ENCODE results near the gene PEA15. TPM values are rescaled to one million over a fixed set of nuclear protein-coding genes. Genes with fewer than 3 reads are reported as not detected.

PEA15 gene
- total and polyA plus RNA-seq, 2 of the 8 experiments (the other 6 are each of a cell fraction or from before 2014, with no cell fraction given) = 71.3 to 75.1 TPM

- H3K9ac ChIP-seq (replicated peaks in 1 of 4; ENCODE audit: extremely low read depth in 1 of 4, low read depth in 3 of 4, low read length in 3 of 4) = peak overlapping the region in 2 of 4 experiments; percentile 27 to 33; a peak in 1 of 7 replicates
- no peaks in the 10 kb centered on the region for H3K79me2 ChIP-seq (ENCODE audit: control insufficient read depth in 1 of 2, insufficient read depth in 2 of 2, low read length in 2 of 2)
- H3K23ac ChIP-seq (ENCODE audit: insufficient read length) = no peak overlapping the region
- no peaks in the 10 kb centered on the region; a peak in 1 of 8 replicates for H3K36me3 ChIP-seq (ENCODE audit: control insufficient read depth in 2 of 4, insufficient read depth in 4 of 4, low read length in 3 of 4)
- FAIRE-seq (peak; percentile 87), DNase-seq (ENCODE audit: low read depth in 1 of 2, low spot score in 2 of 2) (peak; percentile 84 to 98)
- H3K14ac ChIP-seq (ENCODE audit: insufficient read length) = no peak overlapping the region
- H2BK120ac ChIP-seq (replicated peaks; ENCODE audit: low read depth, low read length) = peak overlapping the region; percentile 93
- H3K9me3 ChIP-seq (ENCODE audit: insufficient read depth in 2 of 2, low read depth in 1 of 2, low read length in 1 of 2) = no peaks in the 10 kb centered on the region
- H3K27me3 ChIP-seq (replicated peaks in 1 of 4; ENCODE audit: control insufficient read depth in 3 of 4, extremely low read depth in 1 of 4, insufficient read depth in 3 of 4, low read length in 3 of 4) = no peaks in the 10 kb centered on the region; a peak in 1 of 7 replicates
- POLR2A ChIA-PET (ENCODE audit: partially characterized antibody) = interaction anchor here (0.6 to 5.9 kb wide), 15 partner anchors 9 to 110 kb away, joined by 3 to 61 read pairs (median 3); partner anchors contain the start of genes ATP1A2, PEA15 and PEX19
- CTCF ChIA-PET (ENCODE audit: partially characterized antibody) = interaction anchor here (0.6 to 8.6 kb wide), 52 partner anchors 11 to 204 kb away, joined by 3 to 195 read pairs (median 4); partner anchors contain the start of genes ATP1A2, PEA15 and PEX19
- WGBS, 2 experiments (ENCODE audit: extremely low coverage in 1 of 2, insufficient coverage in 1 of 2, insufficient read length in 1 of 2, insufficient replicate concordance in 2 of 2, low coverage in 1 of 2, low lambda C conversion rate in 2 of 2, missing lambda C conversion rate in 1 of 2) = 46% methylated on average over 16 of the region's 16 CpGs; no CpG with 5 or more reads in 1 of the 2 experiments
- peak overlapping the region; percentile 52 for H2AFZ ChIP-seq (ENCODE audit: low read length)
- peak overlapping the region; percentile 90 for H3K56ac ChIP-seq (replicated peaks; ENCODE audit: insufficient read length, low read depth, low read length)
- H3K18ac ChIP-seq (ENCODE audit: extremely low read depth, low read length) = peak overlapping the region; percentile 64
- peak overlapping the region in 1 of 2 experiments; percentile 39; a peak in 2 of 4 replicates for H3K4me2 ChIP-seq (ENCODE audit: insufficient read depth in 1 of 2, low read depth in 2 of 2, low read length in 2 of 2)
- H2BK15ac ChIP-seq (ENCODE audit: low read length) = peak overlapping the region; percentile 100; the same call in 1 of the 2 replicates
- H2BK5ac ChIP-seq (ENCODE audit: low read depth, low read length) = peak overlapping the region; percentile 97
- H3K79me1 ChIP-seq (ENCODE audit: low read depth, low read length) = peaks cover 4% of the 10 kb centered on the region; the same call in 1 of the 2 replicates
- peak overlapping the region; percentile 98 for H2BK20ac ChIP-seq (ENCODE audit: low read length)
- H3K23me2 ChIP-seq (ENCODE audit: low read depth, low read length) = peaks cover 10% of the 10 kb centered on the region
- H3K4me3 ChIP-seq (ENCODE audit: extremely low read depth in 1 of 4, insufficient read depth in 2 of 4, low read depth in 3 of 4, low read length in 4 of 4) = 0 out of 8 replicates have a peak overlapping the region, but pooled peaks of 1 of the 4 experiments have one; percentile 12
- no peak overlapping the region for H3K27ac ChIP-seq (ENCODE audit: low read depth, low read length)
- peaks cover 0 to 9% of the 10 kb centered on the region in 2 experiments for H4K20me1 ChIP-seq (replicated peaks in 1 of 2; ENCODE audit: control insufficient read depth in 1 of 2, insufficient read depth in 2 of 2, low read length in 2 of 2)
- H2BK12ac ChIP-seq (ENCODE audit: low read depth, low read length) = peak overlapping the region; percentile 100
- peak overlapping the region; percentile 100 for H2AK5ac ChIP-seq (ENCODE audit: low read depth, low read length)
- no peak overlapping the region for H4K5ac ChIP-seq (ENCODE audit: insufficient read length, low read depth, low read length)
- H4K91ac ChIP-seq (replicated peaks; ENCODE audit: insufficient read length, low read length) = peak overlapping the region; percentile 99
- peak overlapping the region; percentile 39; the same call in 1 of the 2 replicates for H4K8ac ChIP-seq (ENCODE audit: extremely low read depth, insufficient read depth, low read length)
- peak overlapping the region; percentile 71 for H3K4ac ChIP-seq (replicated peaks; ENCODE audit: insufficient read length, low read depth, low read length)
- peaks cover 3 to 26% (median 8%) of the 10 kb centered on the region in 4 experiments; a peak in 6 of 7 replicates for H3K4me1 ChIP-seq (replicated peaks in 1 of 4; ENCODE audit: control insufficient read depth in 3 of 4, insufficient read depth in 4 of 4, low read length in 3 of 4)
- no peak for TF ChIP-seq HDAC2 (IDR thresholded peaks at IDR 0.05; ENCODE audit: borderline replicate concordance in 1 of 2, low read depth in 2 of 2, low read length in 2 of 2)
- TF ChIP-seq BACH1 (IDR thresholded peaks at IDR 0.05; ENCODE audit: low read length) = no peak
- peak; percentile 95 to 96 for TF ChIP-seq RAD21 (IDR thresholded peaks at IDR 0.05 in 1 of 2, conservative IDR thresholded peaks at IDR 0.05 in 1 of 2; ENCODE audit: low read depth in 2 of 2, low read length in 2 of 2)
- 0 out of 2 replicates have a peak, but pooled peaks have one; percentile 53 for TF ChIP-seq SP1 (IDR thresholded peaks at IDR 0.05; ENCODE audit: low read depth, low read length)
- TF ChIP-seq SRF (IDR thresholded peaks at IDR 0.05; ENCODE audit: low read depth, low read length) = no peak
- peak; percentile 85 for TF ChIP-seq JUND (IDR thresholded peaks at IDR 0.05; ENCODE audit: low read length)
- no peak for TF ChIP-seq SIX5 (IDR thresholded peaks at IDR 0.05; ENCODE audit: low read depth, low read length)
- 0 out of 2 replicates have a peak, but pooled peaks have one; percentile 35 for TF ChIP-seq SP4 (IDR thresholded peaks at IDR 0.05; ENCODE audit: low read length)
- TF ChIP-seq CBX8 (IDR thresholded peaks at IDR 0.05; ENCODE audit: borderline replicate concordance, low read depth, low read length) = no peak
- peak; percentile 58; the same call in 1 of the 2 replicates for TF ChIP-seq RBBP5 (IDR thresholded peaks at IDR 0.05; ENCODE audit: borderline replicate concordance, low read depth, low read length)
- no peak for TF ChIP-seq HDAC6 (IDR thresholded peaks at IDR 0.05; ENCODE audit: low read depth, low read length)
These were observed 11.9 kb upstream of the PEA15 start for GRCh38 chr1:160193091-160193819.
